GM12872 (cell line): ENCODE data around the gene NFIA.

Experiments used
- TF ChIP-seq, protein P1 (sequence below): IDR thresholded peaks from 3 replicates; pipeline ENCODE4 v1.5.1; 2011; ENCODE audit warnings: low read depth, mild to moderate bottlenecking, low read length, moderate library complexity; ENCODE audit not compliant: insufficient read depth

Gene NFIA

DNA sequence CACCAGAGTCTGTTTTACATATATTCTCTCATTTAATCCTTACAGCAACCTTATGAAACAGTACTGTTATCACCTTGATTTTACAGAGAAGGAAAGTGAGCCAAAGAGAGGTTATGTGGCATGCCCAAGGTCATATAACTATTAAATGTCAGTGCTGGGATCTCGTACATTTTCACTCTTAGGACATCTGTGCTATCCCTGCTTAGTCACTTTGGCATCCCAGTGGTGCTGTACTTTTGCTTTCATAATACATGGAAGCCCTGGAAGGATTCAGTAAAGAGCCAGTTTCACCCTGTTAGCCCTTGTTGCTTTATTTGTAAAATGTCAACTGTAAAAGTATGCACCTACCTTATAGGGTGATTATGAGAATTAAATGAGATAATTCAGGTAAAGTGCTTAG is 104.4 kb downstream of the NFIA start:
- TF ChIP-seq, protein P1, sequence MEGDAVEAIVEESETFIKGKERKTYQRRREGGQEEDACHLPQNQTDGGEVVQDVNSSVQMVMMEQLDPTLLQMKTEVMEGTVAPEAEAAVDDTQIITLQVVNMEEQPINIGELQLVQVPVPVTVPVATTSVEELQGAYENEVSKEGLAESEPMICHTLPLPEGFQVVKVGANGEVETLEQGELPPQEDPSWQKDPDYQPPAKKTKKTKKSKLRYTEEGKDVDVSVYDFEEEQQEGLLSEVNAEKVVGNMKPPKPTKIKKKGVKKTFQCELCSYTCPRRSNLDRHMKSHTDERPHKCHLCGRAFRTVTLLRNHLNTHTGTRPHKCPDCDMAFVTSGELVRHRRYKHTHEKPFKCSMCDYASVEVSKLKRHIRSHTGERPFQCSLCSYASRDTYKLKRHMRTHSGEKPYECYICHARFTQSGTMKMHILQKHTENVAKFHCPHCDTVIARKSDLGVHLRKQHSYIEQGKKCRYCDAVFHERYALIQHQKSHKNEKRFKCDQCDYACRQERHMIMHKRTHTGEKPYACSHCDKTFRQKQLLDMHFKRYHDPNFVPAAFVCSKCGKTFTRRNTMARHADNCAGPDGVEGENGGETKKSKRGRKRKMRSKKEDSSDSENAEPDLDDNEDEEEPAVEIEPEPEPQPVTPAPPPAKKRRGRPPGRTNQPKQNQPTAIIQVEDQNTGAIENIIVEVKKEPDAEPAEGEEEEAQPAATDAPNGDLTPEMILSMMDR = no peak

DNA sequence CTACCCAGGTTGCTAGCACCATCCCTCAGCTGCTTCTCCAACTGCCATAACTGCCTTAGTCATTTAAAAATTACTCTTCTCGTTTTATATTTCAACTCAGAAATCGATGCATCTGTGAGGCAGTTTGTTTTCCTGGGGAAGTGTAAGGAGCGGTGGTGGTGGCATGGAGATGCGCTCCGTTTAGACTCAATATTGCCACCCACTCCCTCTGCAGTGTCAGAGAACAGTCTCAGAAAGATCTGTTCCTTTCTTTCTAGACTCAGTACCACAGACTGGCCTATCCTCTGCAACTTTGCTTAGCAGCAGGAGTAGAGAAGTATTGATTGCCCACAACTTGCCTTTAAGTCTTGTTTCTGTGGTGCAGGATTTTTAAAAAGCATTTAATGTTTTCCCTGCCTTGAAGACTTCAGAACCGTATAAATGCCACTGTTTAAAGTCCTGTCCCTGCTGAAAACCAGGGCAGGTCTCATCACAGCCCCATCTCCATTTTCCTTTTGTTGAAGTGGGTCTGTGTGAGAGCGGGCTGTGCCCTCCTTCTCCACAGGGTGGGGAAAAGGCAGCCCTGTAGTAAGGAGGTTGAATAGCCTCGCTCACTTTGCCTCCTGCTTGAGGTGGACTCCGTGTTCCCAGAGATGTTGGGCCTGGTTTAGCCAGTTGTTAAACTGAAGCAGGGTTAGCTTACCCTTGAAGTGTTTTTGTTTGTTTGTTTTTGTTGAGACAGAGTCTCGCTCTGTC is 105.2 kb downstream of the NFIA start:
- TF ChIP-seq, protein P1 = no peak

DNA sequence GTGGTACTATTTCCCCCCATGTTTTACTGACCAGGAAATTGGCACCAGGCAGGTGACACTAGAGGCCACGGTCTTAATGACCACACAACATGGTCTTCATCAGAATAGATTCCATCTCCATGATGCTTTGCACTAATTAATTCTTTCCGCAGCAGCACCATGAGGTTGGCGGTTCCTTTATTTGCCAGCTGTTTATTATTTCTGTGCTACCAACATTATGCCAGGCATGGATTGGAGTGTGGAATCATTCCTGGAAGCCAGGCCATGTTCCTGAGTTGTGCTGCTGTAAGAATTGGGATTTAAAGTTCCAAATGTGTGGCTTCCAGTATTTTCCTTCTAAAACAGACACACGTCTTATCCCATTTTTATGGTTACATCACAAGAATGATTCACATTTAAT is 107.8 kb downstream of the NFIA start:
- TF ChIP-seq, protein P1 = no peak

DNA sequence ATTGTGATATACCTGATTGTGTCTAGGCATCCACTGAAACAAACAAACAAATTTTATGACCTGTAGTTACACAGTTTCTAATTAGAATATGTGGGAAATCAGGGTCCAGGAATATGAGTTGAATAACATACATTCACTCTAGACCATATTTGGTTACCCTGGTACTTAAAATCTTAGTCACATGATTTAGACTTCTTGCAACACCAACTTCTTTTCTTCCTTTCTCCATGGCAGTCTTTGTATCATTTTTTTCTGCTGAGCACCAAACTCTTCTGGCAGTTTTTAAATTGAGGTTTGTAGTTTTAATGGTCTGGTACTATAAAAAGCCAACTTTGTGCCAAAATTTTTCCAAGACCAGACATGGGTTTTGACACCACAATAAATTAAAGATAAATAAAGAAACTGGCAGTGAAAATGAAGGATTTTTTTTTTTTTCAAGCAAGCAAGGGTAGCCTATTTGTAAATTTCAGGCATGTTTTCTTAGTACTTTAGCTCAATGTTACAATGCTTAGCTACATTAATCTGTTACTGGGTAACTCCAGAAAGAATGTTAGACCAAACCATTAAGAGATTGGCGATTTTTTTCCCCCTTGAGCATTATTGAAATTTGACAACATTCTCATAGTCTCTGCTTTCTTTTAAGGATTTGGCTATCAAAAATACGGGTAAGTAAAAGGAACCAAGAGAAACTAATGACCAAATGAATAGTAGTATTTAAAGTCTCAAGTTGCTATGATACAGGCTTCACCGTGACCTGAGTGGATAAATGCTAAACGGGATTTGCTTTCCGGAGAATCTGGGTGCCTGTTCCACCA is 108.5 kb downstream of the NFIA start:
- TF ChIP-seq, protein P1 = no peak

DNA sequence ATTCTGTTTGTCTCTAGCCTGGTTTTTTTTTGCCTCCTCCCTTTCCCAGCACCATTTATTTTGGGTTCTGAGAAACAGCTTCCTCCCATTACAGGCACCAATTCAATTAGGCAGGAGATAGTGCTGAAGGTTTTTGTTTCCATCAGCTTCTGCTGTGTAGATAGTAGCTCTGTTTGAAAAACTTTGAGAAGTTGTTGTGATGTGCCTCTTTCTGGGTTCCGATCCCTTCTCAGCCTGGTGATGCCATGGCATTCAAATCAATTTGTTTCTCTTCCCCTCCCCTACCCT is 109.0 kb downstream of the NFIA start:
- TF ChIP-seq, protein P1 = no peak

DNA sequence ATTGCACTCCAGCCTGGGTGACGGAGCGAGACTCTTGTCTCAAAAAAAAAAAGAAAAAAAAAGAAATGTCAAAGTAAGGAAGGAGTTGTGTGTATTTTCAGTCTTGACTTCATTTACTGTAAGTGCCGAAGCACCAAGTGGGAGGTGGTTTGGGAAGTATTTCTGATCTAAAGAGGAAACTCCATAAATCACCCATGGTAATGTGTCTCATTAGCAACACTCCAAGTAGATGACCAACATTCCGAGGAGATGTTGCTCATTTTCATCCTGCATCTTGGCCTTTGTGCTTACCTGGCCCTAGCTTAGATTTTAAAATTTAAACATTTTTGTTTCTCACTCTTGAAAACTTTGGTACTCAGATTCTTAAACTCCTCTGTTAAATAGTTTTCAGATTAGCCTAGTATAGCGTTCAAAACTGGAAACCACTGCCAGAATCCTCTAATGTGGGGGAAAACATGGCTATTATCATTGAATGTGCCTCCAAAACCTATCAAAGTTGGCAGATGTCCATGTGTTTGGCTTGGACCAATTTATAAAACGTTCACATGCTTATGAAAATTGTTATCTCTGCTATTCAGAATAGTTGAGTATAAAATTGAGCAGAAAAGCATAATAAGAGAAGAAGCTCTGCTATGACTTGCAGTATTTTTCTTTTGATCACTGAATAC is 110.4 kb downstream of the NFIA start:
- TF ChIP-seq, protein P1 = no peak

DNA sequence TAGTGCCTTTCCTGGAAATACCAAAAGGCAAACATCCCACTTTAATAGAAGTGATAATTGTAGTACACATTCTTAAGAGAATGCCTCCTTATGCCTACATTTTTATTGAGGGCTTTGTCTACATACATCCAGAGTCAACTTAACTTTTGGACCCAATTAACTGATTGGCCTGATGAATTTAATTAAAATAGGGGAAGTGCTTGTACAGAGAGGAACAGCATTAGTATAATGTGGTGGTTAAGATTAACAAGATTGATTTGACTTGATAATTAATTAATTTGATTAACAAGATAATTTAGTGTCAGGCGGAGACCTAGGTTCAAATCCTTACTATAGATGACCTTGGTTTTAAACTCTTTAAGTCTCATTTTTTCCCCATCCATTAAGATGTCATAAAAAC is 111.4 kb downstream of the NFIA start:
- TF ChIP-seq, protein P1 = no peak
